GM12874 (cell line): ENCODE results near the gene FXYD2.

Experiments
- TF ChIP-seq, protein P1 (sequence below): IDR thresholded peaks from 2 replicates; pipeline ENCODE4 v1.5.1; 2011; ENCODE audit warnings: low read depth, mild to moderate bottlenecking, control low read depth, low read length, moderate library complexity; ENCODE audit not compliant: insufficient read depth

FXYD2 gene

DNA sequence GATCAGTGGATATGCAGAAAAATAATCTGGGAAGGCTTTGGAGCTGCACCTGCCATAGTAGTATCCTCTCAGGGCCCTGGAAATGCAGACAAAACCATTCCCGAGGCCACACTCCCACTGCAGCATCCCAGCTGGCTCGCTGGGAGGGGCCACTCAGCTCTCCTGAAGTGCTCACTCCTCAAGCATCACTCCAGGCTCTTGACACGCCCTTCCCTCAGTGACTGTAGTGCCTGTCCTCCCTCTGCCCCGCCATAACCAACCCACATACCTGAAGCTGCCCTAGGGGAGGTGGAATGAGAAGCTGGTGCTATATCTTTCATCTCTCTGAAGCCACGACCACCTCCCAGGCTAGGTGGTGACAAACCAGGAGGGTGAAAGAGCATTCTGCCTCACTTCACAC lies 32.3 kb downstream of the FXYD2 start:
- TF ChIP-seq, protein P1, sequence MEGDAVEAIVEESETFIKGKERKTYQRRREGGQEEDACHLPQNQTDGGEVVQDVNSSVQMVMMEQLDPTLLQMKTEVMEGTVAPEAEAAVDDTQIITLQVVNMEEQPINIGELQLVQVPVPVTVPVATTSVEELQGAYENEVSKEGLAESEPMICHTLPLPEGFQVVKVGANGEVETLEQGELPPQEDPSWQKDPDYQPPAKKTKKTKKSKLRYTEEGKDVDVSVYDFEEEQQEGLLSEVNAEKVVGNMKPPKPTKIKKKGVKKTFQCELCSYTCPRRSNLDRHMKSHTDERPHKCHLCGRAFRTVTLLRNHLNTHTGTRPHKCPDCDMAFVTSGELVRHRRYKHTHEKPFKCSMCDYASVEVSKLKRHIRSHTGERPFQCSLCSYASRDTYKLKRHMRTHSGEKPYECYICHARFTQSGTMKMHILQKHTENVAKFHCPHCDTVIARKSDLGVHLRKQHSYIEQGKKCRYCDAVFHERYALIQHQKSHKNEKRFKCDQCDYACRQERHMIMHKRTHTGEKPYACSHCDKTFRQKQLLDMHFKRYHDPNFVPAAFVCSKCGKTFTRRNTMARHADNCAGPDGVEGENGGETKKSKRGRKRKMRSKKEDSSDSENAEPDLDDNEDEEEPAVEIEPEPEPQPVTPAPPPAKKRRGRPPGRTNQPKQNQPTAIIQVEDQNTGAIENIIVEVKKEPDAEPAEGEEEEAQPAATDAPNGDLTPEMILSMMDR = no peak

DNA sequence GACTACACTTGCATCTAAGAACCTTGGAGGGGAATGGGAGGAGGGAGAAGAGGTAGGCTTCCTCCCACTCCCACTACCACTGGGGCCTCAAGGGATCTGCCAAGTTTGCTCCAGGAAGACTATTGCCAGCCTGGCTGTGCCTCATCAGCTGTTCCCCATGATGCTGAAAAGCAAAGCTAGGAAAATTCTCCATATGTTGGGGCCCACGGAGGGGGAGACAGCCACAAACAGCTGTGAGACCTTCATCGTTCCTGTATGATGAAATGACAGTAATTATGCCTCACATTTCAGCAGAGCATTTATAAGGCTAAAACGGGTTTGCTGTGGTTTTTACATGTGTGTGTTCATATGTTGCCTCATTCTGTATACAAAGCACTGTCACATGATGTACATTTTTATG lies 34.3 kb downstream of the FXYD2 start:
- TF ChIP-seq, protein P1 = no peak

GRCh38 chr11:117789241-117789640 lies 35.3 kb downstream of the FXYD2 start:
- TF ChIP-seq, protein P1 = no peak

DNA sequence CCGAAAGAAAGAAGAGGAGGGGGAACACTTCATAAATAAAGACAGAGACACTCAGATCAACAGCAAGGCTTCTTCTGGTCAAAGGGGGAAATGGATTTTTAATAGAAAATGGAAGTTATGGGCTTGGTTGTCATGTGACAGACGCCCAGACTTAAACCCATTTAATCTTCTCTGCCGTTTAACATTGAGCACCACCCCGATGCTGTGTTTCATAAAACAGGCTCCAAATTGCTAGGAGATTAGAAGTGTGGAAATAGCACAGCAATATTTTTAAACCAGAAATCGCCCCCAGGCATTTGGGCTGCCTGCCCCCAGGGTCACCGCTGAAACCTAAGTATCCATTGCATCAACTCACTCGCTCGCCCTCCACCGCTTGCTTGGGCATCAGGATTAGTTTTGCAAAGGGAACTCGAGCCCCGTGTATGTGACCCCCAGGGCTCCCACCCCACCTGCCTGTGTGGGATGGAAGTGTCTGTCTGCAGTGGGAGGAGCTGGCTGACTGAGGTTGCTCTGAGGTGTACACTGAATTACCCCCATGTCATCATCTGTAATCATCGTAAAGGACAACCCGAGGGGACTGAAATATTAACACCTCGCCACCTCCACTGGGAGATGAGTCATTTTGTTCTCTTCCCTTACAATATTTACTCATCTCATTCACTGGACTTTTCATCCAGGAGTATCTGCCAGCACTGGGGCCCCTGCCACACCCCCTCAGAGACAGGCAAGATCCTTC lies 38.2 kb downstream of the FXYD2 start:
- TF ChIP-seq, protein P1 = no peak

DNA sequence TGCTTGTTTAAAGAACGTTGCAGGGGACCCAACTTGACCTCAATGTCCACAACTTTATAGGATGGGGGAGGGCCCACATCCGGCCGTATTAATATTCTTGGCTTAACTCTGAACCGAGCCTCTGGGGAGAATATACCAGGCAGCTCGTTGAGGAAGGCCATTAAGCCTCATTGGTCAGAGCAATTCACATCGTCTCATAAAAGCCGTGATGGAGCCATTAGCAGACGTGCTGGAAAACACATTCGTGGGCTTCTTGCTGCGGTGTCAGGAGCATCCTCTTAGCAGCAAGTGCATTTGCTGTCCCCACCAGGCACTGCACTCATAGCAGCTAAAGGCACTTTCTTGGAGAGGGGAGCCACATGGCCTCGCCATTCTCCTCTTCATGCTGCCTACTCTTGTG lies 42.4 kb downstream of the FXYD2 start:
- TF ChIP-seq, protein P1 = no peak

DNA sequence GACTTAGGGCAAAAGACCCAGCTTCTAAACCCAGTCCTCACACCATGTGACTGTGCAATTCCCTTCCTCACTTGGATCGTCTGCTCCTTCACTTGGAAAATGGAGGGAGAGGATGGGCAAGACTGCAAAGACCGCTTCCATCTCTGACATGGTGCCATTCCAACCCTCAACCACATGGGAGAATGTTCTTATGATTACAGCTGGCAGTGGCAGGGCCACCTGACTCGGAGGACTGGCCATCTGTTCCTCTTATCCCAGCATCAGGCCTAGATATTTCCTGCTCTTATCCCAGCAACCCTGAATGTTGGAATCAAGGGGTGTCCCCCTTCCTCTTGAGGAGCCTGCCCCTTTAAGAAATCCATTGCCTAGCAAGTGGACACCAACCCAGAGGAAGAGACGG lies 42.9 kb downstream of the FXYD2 start:
- TF ChIP-seq, protein P1 = no peak

DNA sequence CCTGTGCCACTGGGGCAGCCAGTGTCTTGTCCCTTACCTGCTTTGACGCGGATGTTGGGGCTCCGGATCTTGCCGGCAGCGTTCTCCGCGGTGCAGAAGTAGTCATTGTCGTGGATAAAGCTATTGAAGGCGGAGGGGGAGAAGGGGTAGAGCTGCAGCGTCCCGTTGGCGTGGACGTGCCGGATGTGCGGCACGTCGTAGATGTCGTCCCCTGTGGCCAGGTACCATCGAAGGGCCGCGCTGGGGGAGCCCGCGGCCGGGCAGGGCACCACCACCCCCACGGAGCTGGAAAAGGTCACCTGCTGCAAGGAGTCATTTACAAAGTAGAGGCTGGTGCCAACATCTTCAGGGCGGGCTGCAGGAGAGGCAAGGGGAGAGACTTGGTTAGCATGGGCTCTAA lies 44.1 kb downstream of the FXYD2 start:
- TF ChIP-seq, protein P1 = no peak

DNA sequence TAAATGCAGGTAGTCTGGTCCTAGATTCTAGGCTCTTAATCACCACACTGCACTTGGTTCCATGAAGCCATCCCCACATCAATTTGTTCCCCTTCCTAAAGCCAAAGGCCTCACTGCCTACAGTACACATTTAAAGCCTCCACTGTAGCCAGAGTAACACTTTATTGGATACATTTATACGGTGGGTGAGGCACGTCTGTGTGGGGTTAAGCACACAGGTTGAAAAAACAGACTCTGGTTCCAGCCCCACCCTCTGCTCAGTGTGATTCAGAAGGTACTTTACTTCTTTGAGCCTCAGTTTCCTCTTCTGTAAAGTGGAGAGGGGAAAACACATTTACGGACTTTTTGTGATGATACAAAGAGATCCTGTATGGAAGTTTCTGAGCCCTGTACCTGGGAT lies 50.0 kb downstream of the FXYD2 start:
- TF ChIP-seq, protein P1 = no peak
